NCI-H2171 (cell line): Measurements from ENCODE around the gene LIN54.

Experiments
- DNase-seq: peaks from one replicate; lab custom pipeline; 2025; lab: John Stamatoyannopoulos, UW

The LIN54 gene

DNA sequence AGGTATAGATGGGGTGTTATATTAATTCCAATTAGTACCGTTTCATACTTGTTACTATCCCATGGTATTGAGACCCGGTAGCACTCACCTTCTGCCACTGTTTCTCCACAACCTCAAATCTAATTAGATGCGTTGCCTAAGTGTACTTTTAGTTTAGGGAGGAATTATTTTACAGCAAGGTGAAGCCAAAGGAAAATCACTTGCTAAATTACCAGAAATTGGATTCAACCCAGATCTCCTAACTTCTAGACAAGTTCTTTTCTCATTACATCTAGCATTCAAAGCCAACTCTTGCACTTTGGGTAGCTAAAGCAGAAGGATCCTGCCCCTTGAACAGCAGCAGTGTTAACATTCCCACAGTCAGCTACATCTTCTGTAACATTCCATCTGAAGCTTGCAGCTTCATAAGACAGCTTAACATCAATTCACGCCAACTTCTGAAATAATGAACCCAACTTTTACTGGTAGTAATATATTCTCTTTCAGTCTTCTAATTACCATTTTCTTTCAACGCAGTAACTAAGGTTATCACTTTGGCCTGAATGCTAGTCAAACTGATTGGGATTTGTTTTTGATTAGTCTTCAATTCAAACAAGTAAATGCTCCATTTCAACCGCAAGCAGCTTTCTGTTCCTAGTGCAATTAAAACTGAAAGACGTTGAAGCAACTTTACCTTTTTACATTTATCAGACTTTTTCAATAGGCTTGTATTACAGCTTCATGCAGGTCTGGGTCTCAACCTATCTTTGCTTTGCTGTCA lies 118.7 kb downstream of the LIN54 start:
- DNase-seq = no peak

DNA sequence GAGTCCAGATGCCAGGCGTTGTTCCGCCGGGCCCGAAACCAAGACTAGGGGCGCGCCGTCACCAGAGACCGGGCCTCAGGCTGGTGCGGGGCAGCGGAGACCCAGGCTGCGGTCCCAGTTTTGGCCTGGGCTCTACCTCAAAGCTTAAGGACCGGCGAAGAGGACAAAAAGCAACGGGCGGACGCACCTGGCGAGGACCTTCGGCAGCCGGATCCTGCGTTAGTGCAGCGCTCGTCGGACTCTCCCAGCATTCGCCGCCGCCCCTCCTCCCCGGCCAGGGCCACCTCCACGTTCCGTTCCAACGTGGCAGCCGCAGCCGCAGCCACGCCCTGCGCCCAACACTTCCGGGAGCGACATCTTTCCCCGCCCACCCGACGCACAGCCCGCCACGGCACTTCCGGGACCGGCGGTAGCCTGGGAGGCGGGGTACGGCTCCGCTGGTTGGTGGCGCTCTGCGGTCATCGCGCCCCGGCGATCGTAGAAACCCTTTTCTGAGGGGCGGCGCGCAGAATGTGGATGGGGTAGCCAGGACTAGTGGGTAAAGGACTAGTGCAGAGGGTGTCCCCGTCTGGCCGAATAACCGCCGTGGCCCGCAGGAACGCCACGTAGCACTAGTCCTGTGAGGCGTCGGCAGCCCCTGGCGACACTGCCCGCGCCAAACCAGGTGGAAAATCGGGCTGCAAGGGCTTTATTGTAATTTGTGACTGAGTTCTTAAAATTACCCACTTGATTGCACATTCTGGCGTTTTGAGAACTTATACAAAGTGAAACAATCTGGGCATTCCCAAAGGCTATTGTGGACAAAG lies 119.5 kb downstream of the LIN54 start, which contains the start of gene SEC31A:
SEC31A (minus strand) TSS at position 253 of the 806 bp plus-strand sequence. CDS start 9,217 bp downstream, outside the sequence.
- DNase-seq = peak; percentile 83

DNA sequence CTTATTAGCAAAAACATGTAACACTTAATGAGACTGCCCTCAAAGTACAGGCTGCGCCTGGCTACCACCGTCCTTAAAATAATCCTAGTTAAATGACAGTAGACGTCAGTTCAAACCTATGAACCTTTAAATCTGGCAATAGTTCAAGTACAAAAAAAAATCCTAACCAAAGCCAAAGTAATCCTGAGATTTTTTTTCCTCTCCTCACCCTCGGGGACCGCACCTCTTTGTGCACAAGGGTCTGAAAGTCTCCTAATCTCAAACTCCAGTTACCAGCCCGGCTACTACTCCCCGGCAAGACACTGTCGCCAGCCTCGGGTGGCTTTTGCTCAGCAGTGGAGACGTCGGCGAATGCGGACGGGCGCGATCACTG lies 120.1 kb downstream of the LIN54 start:
- DNase-seq = no peak

DNA sequence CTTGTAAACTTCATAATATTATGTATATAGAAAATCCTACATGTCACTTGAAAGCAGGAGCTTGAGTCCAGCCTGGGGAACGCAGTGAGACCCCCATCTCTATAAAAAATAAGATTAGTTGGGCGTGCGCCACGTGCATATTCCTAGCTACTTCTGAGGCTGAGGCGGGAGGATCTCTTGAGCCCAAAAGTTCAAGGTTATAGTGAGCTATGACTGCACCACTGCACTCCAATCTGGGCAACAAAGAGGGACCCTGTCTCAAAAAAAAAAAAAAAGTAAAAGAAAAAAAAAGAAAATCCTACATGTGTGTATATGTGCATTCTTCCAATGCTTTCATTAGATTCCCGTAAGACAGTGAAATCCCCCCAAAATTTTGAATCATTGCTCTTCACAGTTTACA lies 121.3 kb downstream of the LIN54 start:
- DNase-seq = no peak

DNA sequence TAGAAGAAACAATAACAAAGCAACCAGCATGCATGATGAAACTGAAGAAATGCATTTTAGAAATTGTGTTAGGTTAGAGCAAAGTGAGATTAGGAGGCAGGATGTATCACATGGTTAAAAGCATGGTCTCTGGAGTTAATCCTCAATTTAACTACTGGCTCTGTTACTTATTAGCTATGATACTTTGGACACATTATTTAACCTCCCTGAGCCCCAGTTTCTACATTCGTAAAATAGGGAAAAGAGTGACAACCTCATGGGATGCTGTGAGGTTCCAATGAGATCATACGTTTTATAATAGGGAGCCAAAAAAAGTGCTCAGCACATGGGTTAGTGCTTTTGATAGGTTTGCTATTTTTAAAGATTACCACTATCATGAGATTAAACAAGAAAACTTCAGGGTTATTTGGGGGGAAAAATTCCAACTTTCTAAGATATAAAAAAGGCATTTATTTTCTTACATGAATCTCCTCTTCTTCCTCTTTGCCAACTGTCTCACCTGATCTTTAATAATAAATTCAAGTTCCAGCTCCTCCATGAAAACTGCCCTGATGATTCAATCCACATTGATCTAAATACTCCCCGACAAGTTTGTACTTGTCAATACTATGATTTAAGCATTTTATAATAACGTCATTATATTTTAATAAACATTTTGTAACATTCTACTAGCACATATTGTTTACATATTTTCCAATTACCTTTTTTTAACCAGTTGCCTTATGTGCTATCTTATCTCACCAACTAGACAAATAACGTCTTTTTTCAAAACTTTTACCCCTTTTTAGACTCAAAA lies 124.3 kb downstream of the LIN54 start:
- DNase-seq = no peak

DNA sequence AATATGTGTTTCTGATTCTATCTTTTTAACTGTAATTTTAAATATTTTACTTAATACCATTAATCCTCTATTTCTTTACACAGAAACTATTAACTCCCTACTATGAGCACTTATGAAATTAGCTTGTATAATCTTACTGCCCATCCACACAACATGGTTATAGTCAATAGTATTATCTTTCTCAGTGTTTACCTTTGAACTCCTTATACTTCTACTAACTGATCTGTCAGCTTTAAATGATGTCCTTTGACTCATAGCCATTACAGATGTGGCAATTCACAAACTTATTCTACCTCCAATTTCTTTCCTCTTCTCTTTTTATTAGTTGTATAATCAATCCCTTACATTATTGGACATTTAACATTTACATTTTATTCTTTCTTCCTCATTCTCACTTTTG lies 125.2 kb downstream of the LIN54 start:
- no peak for DNase-seq
